ENCODE data around the gene CARD16. TPM values are rescaled to one million over a fixed set of nuclear protein-coding genes. Genes with fewer than 3 reads are reported as not detected.
A peak's percentile ranks its signal among the peaks of the same experiment; 100 is the strongest.
"Not testable (repeated sequence)": the region's sequence is repeated elsewhere in the genome, so short reads cannot be mapped to it uniquely, and the experiment has no call there.

The CARD16 gene
- not detected for polyA plus RNA-seq (2013, experiment 1 of 2)
- not detected for polyA plus RNA-seq (2013, experiment 2 of 2)

- H3K79me1 ChIP-seq (ENCODE audit: low read length); H4K8ac ChIP-seq (ENCODE audit: low read depth, low read length); H3K9ac ChIP-seq (ENCODE audit: low read length); DNase-seq; H3K4me2 ChIP-seq (ENCODE audit: low read length); H3K4ac ChIP-seq (ENCODE audit: low read depth, low read length); H3K27ac ChIP-seq (ENCODE audit: low read depth, low read length); H3K18ac ChIP-seq (ENCODE audit: low read length); H2AK5ac ChIP-seq (ENCODE audit: low read length); H3K56ac ChIP-seq (ENCODE audit: low read length); H3K36me3 ChIP-seq (ENCODE audit: control insufficient read depth, insufficient read depth, low read length); H3K4me1 ChIP-seq (ENCODE audit: control insufficient read depth, low read depth, low read length); H3K23ac ChIP-seq (ENCODE audit: low read length); H2BK120ac ChIP-seq (ENCODE audit: low read depth, low read length); H2BK5ac ChIP-seq (ENCODE audit: low read length); H4K5ac ChIP-seq (ENCODE audit: low read length); H3K27me3 ChIP-seq (ENCODE audit: insufficient read depth, low read length, poor library complexity); H2BK15ac ChIP-seq (replicated peaks; ENCODE audit: low read depth); H3K79me2 ChIP-seq (ENCODE audit: control insufficient read depth, insufficient read depth, low read length); H3K4me3 ChIP-seq (ENCODE audit: low read length): not testable (repeated sequence)
- no CpG with 5 or more reads among the region's 5 CpGs for WGBS (ENCODE audit: extremely low coverage, insufficient coverage, low lambda C conversion rate)
Observed at GRCh38 chr11:105044557-105045524, at the start of gene CARD16. TSS of gene CARD16 (minus strand) at chr11:105045335. CDS start at chr11:105045297, 38 bp downstream.

- Histone ChIP-seq H3K79me1 (ENCODE audit: low read length) (no peaks in the 10 kb centered on the region), H3K27me3 (ENCODE audit: insufficient read depth, low read length, poor library complexity) (no peaks in the 10 kb centered on the region), H3K27ac (ENCODE audit: low read depth, low read length) (no peak overlapping the region), H4K5ac (ENCODE audit: low read length) (no peak overlapping the region), H2BK120ac (ENCODE audit: low read depth, low read length) (no peak overlapping the region), H3K23ac (ENCODE audit: low read length) (no peak overlapping the region), H2BK5ac (ENCODE audit: low read length) (no peak overlapping the region), H3K9ac (ENCODE audit: low read length) (no peak overlapping the region), H3K79me2 (ENCODE audit: control insufficient read depth, insufficient read depth, low read length) (no peaks in the 10 kb centered on the region), H3K4me2 (ENCODE audit: low read length) (no peak overlapping the region), H3K18ac (ENCODE audit: low read length) (no peak overlapping the region), H3K36me3 (ENCODE audit: control insufficient read depth, insufficient read depth, low read length) (no peaks in the 10 kb centered on the region), H2AK5ac (ENCODE audit: low read length) (no peak overlapping the region), H3K4me3 (ENCODE audit: low read length) (no peak overlapping the region), H3K4me1 (ENCODE audit: control insufficient read depth, low read depth, low read length) (no peaks in the 10 kb centered on the region), H4K8ac (ENCODE audit: low read depth, low read length) (no peak overlapping the region), H3K4ac (ENCODE audit: low read depth, low read length) (no peak overlapping the region), H3K56ac (ENCODE audit: low read length) (no peak overlapping the region), H2BK15ac (replicated peaks; ENCODE audit: low read depth) (no peak overlapping the region)
- DNase-seq = no peak
- no CpG with 5 or more reads among the region's 9 CpGs for WGBS (ENCODE audit: extremely low coverage, insufficient coverage, low lambda C conversion rate)
Observed at GRCh38 chr11:105092256-105093239, 47.4 kb upstream of the CARD16 start.

- peak; percentile 21 for DNase-seq
Observed at GRCh38 chr11:105081412-105082150, 36.4 kb upstream of the CARD16 start.

GRCh38 chr11:105080171-105080906 lies 35.2 kb upstream of the CARD16 start:
- H2BK15ac ChIP-seq (replicated peaks; ENCODE audit: low read depth); DNase-seq; H2AK5ac ChIP-seq (ENCODE audit: low read length); H3K27me3 ChIP-seq (ENCODE audit: insufficient read depth, low read length, poor library complexity); H3K23ac ChIP-seq (ENCODE audit: low read length); H3K36me3 ChIP-seq (ENCODE audit: control insufficient read depth, insufficient read depth, low read length); H3K27ac ChIP-seq (ENCODE audit: low read depth, low read length); H3K18ac ChIP-seq (ENCODE audit: low read length); H4K8ac ChIP-seq (ENCODE audit: low read depth, low read length); H3K9ac ChIP-seq (ENCODE audit: low read length); H2BK5ac ChIP-seq (ENCODE audit: low read length); H3K4me1 ChIP-seq (ENCODE audit: control insufficient read depth, low read depth, low read length); H3K4me3 ChIP-seq (ENCODE audit: low read length); H4K5ac ChIP-seq (ENCODE audit: low read length); H3K4me2 ChIP-seq (ENCODE audit: low read length); H3K79me2 ChIP-seq (ENCODE audit: control insufficient read depth, insufficient read depth, low read length); H3K79me1 ChIP-seq (ENCODE audit: low read length); H3K56ac ChIP-seq (ENCODE audit: low read length); H2BK120ac ChIP-seq (ENCODE audit: low read depth, low read length); H3K4ac ChIP-seq (ENCODE audit: low read depth, low read length): not testable (repeated sequence)
- WGBS (ENCODE audit: extremely low coverage, insufficient coverage, low lambda C conversion rate) = no CpG with 5 or more reads among the region's 6 CpGs

More at GRCh38 chr11:105081412-105082150, 36.4 kb upstream of the CARD16 start:
- H2BK120ac ChIP-seq (ENCODE audit: low read depth, low read length) = no peak overlapping the region
- no peak overlapping the region for H3K9ac ChIP-seq (ENCODE audit: low read length)
- no peak overlapping the region for H3K4me2 ChIP-seq (ENCODE audit: low read length)
- no peak overlapping the region for H2BK5ac ChIP-seq (ENCODE audit: low read length)
- no CpG with 5 or more reads among the region's 5 CpGs for WGBS (ENCODE audit: extremely low coverage, insufficient coverage, low lambda C conversion rate)
- no peak overlapping the region for H4K8ac ChIP-seq (ENCODE audit: low read depth, low read length)
- no peak overlapping the region for H2BK15ac ChIP-seq (replicated peaks; ENCODE audit: low read depth)
- H3K4me3 ChIP-seq (ENCODE audit: low read length) = no peak overlapping the region
- no peaks in the 10 kb centered on the region for H3K36me3 ChIP-seq (ENCODE audit: control insufficient read depth, insufficient read depth, low read length)
- H3K23ac ChIP-seq (ENCODE audit: low read length) = no peak overlapping the region
- no peak overlapping the region for H2AK5ac ChIP-seq (ENCODE audit: low read length)
- no peak overlapping the region for H3K18ac ChIP-seq (ENCODE audit: low read length)
- H3K4ac ChIP-seq (ENCODE audit: low read depth, low read length) = no peak overlapping the region
- H3K4me1 ChIP-seq (ENCODE audit: control insufficient read depth, low read depth, low read length) = no peaks in the 10 kb centered on the region
- no peak overlapping the region for H3K27ac ChIP-seq (ENCODE audit: low read depth, low read length)
- no peak overlapping the region for H3K56ac ChIP-seq (ENCODE audit: low read length)
- no peak overlapping the region for H4K5ac ChIP-seq (ENCODE audit: low read length)
- no peaks in the 10 kb centered on the region for H3K79me2 ChIP-seq (ENCODE audit: control insufficient read depth, insufficient read depth, low read length)
- no peaks in the 10 kb centered on the region for H3K27me3 ChIP-seq (ENCODE audit: insufficient read depth, low read length, poor library complexity)
- H3K79me1 ChIP-seq (ENCODE audit: low read length) = no peaks in the 10 kb centered on the region

- H3K4me2 ChIP-seq (ENCODE audit: low read length) = no peak overlapping the region
- no peak overlapping the region for H4K8ac ChIP-seq (ENCODE audit: low read depth, low read length)
- WGBS (ENCODE audit: extremely low coverage, insufficient coverage, low lambda C conversion rate) = no CpG with 5 or more reads among the region's 3 CpGs
- no peak overlapping the region for H3K4ac ChIP-seq (ENCODE audit: low read depth, low read length)
- H3K18ac ChIP-seq (ENCODE audit: low read length) = no peak overlapping the region
- no peak overlapping the region for H2BK120ac ChIP-seq (ENCODE audit: low read depth, low read length)
- no peak overlapping the region for H3K56ac ChIP-seq (ENCODE audit: low read length)
- H3K4me1 ChIP-seq (ENCODE audit: control insufficient read depth, low read depth, low read length) = no peaks in the 10 kb centered on the region
- no peaks in the 10 kb centered on the region for H3K36me3 ChIP-seq (ENCODE audit: control insufficient read depth, insufficient read depth, low read length)
- no peak overlapping the region for H4K5ac ChIP-seq (ENCODE audit: low read length)
- no peak overlapping the region for H3K23ac ChIP-seq (ENCODE audit: low read length)
- H3K79me2 ChIP-seq (ENCODE audit: control insufficient read depth, insufficient read depth, low read length) = no peaks in the 10 kb centered on the region
- DNase-seq = no peak
- no peaks in the 10 kb centered on the region for H3K79me1 ChIP-seq (ENCODE audit: low read length)
- no peak overlapping the region for H3K27ac ChIP-seq (ENCODE audit: low read depth, low read length)
- no peaks in the 10 kb centered on the region for H3K27me3 ChIP-seq (ENCODE audit: insufficient read depth, low read length, poor library complexity)
- H2BK15ac ChIP-seq (replicated peaks; ENCODE audit: low read depth) = no peak overlapping the region
- no peak overlapping the region for H3K4me3 ChIP-seq (ENCODE audit: low read length)
- no peak overlapping the region for H2AK5ac ChIP-seq (ENCODE audit: low read length)
- H3K9ac ChIP-seq (ENCODE audit: low read length) = no peak overlapping the region
- H2BK5ac ChIP-seq (ENCODE audit: low read length) = no peak overlapping the region
Observed at GRCh38 chr11:105078283-105078682, 33.1 kb upstream of the CARD16 start.

All from mesendoderm (in vitro differentiated cells).